GM19328 (cell line): ENCODE results near the gene MIER3.
"Not testable (repeated sequence)": the region's sequence is repeated elsewhere in the genome, so short reads cannot be mapped to it uniquely, and the experiment has no call there.

Experiments
- ATAC-seq: cut with Tn5 transposase; IDR thresholded peaks from one replicate; pipeline ENCODE4 v1.9.1; 2021; ENCODE audit warnings: mild to moderate bottlenecking, moderate library complexity; ENCODE audit not compliant: unreplicated experiment

Gene MIER3

GRCh38 chr5:56951946-56952691 lies at the start of gene MIER3:
Gene MIER3, minus strand, starts transcription at chr5:56952123. Its CDS starts 21 bp downstream, at chr5:56952102.
- ATAC-seq, result peak; percentile 86

- ATAC-seq, result no peak
These were observed 43.7 kb upstream of the MIER3 start for GRCh38 chr5:56995596-56995995.

GRCh38 chr5:56993241-56993640 lies 41.3 kb upstream of the MIER3 start:
- ATAC-seq, result no peak

- no peak for ATAC-seq
These were observed 37.8 kb upstream of the MIER3 start for GRCh38 chr5:56989676-56990075.

- no peak for ATAC-seq
These were observed 36.6 kb upstream of the MIER3 start for GRCh38 chr5:56988490-56988889.

- no peak for ATAC-seq
These were observed 35.2 kb upstream of the MIER3 start for GRCh38 chr5:56987171-56987570.

- ATAC-seq, result no peak
These were observed 34.7 kb upstream of the MIER3 start for GRCh38 chr5:56986626-56986947.

GRCh38 chr5:56985936-56986625 lies 34.2 kb upstream of the MIER3 start:
- ATAC-seq, result no peak

GRCh38 chr5:56984445-56984844 lies 32.5 kb upstream of the MIER3 start:
- ATAC-seq, result no peak

GRCh38 chr5:56983593-56984361 lies 31.9 kb upstream of the MIER3 start:
- no peak for ATAC-seq

GRCh38 chr5:56981548-56982315 lies 29.8 kb upstream of the MIER3 start:
- ATAC-seq, result no peak

- ATAC-seq, result no peak
These were observed 28.0 kb upstream of the MIER3 start for GRCh38 chr5:56979968-56980367.

GRCh38 chr5:56979526-56979925 lies 27.6 kb upstream of the MIER3 start:
- ATAC-seq, result not testable (repeated sequence)

- ATAC-seq, result no peak
These were observed 25.9 kb upstream of the MIER3 start for GRCh38 chr5:56977822-56978221.

GRCh38 chr5:56977021-56977420 lies 25.1 kb upstream of the MIER3 start:
- no peak for ATAC-seq

- ATAC-seq, result no peak
These were observed 22.3 kb upstream of the MIER3 start for GRCh38 chr5:56974241-56974640.

- ATAC-seq, result no peak
These were observed 21.6 kb upstream of the MIER3 start for GRCh38 chr5:56973473-56973872.

GRCh38 chr5:56971275-56971674 lies 19.4 kb upstream of the MIER3 start:
- no peak for ATAC-seq

- ATAC-seq, result no peak
These were observed 12.2 kb upstream of the MIER3 start for GRCh38 chr5:56964173-56964572.

- no peak for ATAC-seq
These were observed 11.3 kb upstream of the MIER3 start for GRCh38 chr5:56963246-56963645.

GRCh38 chr5:56962286-56962685 lies 10.4 kb upstream of the MIER3 start:
- ATAC-seq, result no peak
